SH-SY5Y (cell line): ENCODE results near the gene PRRC2C.

Experiments
- GATA2 ChIP-seq: IDR thresholded peaks from 2 replicates; pipeline ENCODE4 v1.6.1; 2011; ENCODE audit warnings: mild to moderate bottlenecking, low read depth, low read length
- GATA3 ChIP-seq: IDR thresholded peaks from 2 replicates; pipeline ENCODE4 v1.6.1; 2011; ENCODE audit warnings: low read depth, mild to moderate bottlenecking, low read length, moderate library complexity

- TF ChIP-seq GATA3 (no peak), GATA2 (no peak)
Observed at GRCh38 chr1:171637928-171638576, 152.7 kb downstream of the PRRC2C start.
